Vagina (tissue), 2 donors: ENCODE results near the gene NOB1.

ENCODE experiments used
- CTCF ChIP-seq, 3 experiments: fragments of 450-650 bp in 2 of 3; fragments of 200-600 bp in 1 of 3; sonication (generic) in 1 of 3; IDR thresholded peaks; one replicate each; pipeline ENCODE4 v1.5.1; 2017 to 2019; ENCODE audit warnings: antibody characterized with exemption in 3 of 3, mild to moderate bottlenecking in 2 of 3, moderate library complexity in 2 of 3
- POLR2AphosphoS5 ChIP-seq, 2 donors: sonication (generic); formaldehyde crosslinking; IDR thresholded peaks; one replicate each; pipeline ENCODE4 v1.9.0; 2017; ENCODE audit warnings: antibody characterized with exemption in 2 of 2, mild to moderate bottlenecking in 2 of 2, low read depth in 1 of 2; ENCODE audit not compliant: insufficient read depth in 1 of 2

DNA sequence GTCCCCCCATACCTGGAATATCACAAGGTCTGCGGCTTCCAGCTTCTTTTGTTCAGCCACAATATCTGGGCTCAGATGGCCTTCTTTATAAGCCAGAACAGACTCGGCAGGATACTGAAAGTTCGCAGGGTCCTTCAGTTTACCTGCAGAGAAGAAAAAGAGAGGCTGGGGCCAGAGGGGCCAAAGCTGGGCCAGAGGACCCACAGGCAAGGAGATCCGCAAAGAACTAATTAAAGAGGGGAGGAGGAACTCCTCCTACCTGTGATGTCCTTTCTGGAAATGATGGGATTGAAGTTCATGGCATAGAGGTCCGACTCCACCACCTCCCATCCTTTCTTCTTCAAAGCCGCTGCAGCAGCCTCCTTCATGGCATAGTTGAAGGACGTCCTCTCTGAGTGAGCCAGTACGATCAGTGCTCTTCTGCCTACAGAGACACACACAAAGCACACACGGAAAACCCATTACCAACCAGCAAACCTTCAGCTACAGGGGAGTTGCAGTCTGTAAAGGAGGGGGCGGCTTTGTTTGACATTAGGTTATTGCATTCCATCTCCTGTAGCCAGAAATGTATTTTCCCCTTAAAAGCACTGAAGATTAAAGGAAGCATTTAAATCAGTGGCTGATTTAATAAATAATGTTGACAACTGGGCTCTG, 36.5 kb downstream of the NOB1 start:
- TF ChIP-seq CTCF (IDR thresholded peaks at IDR 0.05) (no peak), POLR2AphosphoS5 (IDR thresholded peaks at IDR 0.05; ENCODE audit: insufficient read depth in 1 of 2, low read depth in 1 of 2) (no peak)
